Measurements from ENCODE around the gene PPP4R3C. TPM values are rescaled to one million over a fixed set of nuclear protein-coding genes. Genes with fewer than 3 reads are reported as not detected.
"Not testable (repeated sequence)": the region's sequence is repeated elsewhere in the genome, so short reads cannot be mapped to it uniquely, and the experiment has no call there.

The PPP4R3C gene
- total RNA-seq (2014; rRNA removed; shearing (Covaris generic); ENCODE audit: low replicate concordance), result not detected in 2 replicates

- Histone ChIP-seq H3K27me3 (no peaks in the 10 kb centered on the region), H3K4me3 (no peak within 1 kb of the TSS), H3K36me3 (no peaks in the 10 kb centered on the region), H3K9me3 (no peaks in the 10 kb centered on the region)
- no peak for DNase-seq
Observed at GRCh38 chrX:27463187-27463586, at the start of gene PPP4R3C. Gene PPP4R3C (minus strand): TSS chrX:27463341. CDS start chrX:27463296, 45 bp downstream.

- no peaks in the 10 kb centered on the region for H3K27me3 ChIP-seq
- no peak for DNase-seq
- no peaks in the 10 kb centered on the region for H3K9me3 ChIP-seq
Observed at GRCh38 chrX:27491397-27491796, 28.3 kb upstream of the PPP4R3C start.

GRCh38 chrX:27466051-27466450 lies 2.9 kb upstream of the PPP4R3C start:
- DNase-seq, result no peak

More at GRCh38 chrX:27491397-27491796, 28.3 kb upstream of the PPP4R3C start:
- H3K4me3 ChIP-seq, result no peak overlapping the region
- no peaks in the 10 kb centered on the region for H3K36me3 ChIP-seq

GRCh38 chrX:27465036-27465435 lies 1.9 kb upstream of the PPP4R3C start:
- no peak for DNase-seq
- H3K36me3 ChIP-seq, result no peaks in the 10 kb centered on the region
- H3K9me3 ChIP-seq, result no peaks in the 10 kb centered on the region
- H3K4me3 ChIP-seq, result no peak overlapping the region
- H3K27me3 ChIP-seq, result no peaks in the 10 kb centered on the region

More at GRCh38 chrX:27466051-27466450, 2.9 kb upstream of the PPP4R3C start:
- Histone ChIP-seq H3K4me3 (no peak overlapping the region), H3K27me3 (no peaks in the 10 kb centered on the region), H3K9me3 (no peaks in the 10 kb centered on the region), H3K36me3 (no peaks in the 10 kb centered on the region)

GRCh38 chrX:27459129-27459528 lies 4.0 kb downstream of the PPP4R3C start:
- not testable (repeated sequence) for H3K36me3 ChIP-seq, DNase-seq, H3K4me3 ChIP-seq, H3K27me3 ChIP-seq, H3K9me3 ChIP-seq

GRCh38 chrX:27458544-27458943 lies 4.6 kb downstream of the PPP4R3C start:
- H3K36me3 ChIP-seq, H3K9me3 ChIP-seq, DNase-seq, H3K27me3 ChIP-seq, H3K4me3 ChIP-seq: not testable (repeated sequence)

- Histone ChIP-seq H3K27me3 (no peaks in the 10 kb centered on the region), H3K36me3 (no peaks in the 10 kb centered on the region), H3K9me3 (no peaks in the 10 kb centered on the region), H3K4me3 (no peak overlapping the region)
- no peak for DNase-seq
Observed at GRCh38 chrX:27451324-27451723, 11.8 kb downstream of the PPP4R3C start.

- Histone ChIP-seq H3K4me3 (no peak overlapping the region), H3K36me3 (no peaks in the 10 kb centered on the region), H3K27me3 (no peaks in the 10 kb centered on the region), H3K9me3 (no peaks in the 10 kb centered on the region)
- DNase-seq, result no peak
Observed at GRCh38 chrX:27446423-27446822, 16.7 kb downstream of the PPP4R3C start.

- no peaks in the 10 kb centered on the region for H3K36me3 ChIP-seq
- DNase-seq, result no peak
Observed at GRCh38 chrX:27445438-27445837, 17.7 kb downstream of the PPP4R3C start.

GRCh38 chrX:27444093-27444908 lies 18.8 kb downstream of the PPP4R3C start:
- Histone ChIP-seq H3K27me3 (no peaks in the 10 kb centered on the region), H3K9me3 (no peaks in the 10 kb centered on the region), H3K4me3 (no peak overlapping the region), H3K36me3 (no peaks in the 10 kb centered on the region)
- DNase-seq, result no peak

More at GRCh38 chrX:27445438-27445837, 17.7 kb downstream of the PPP4R3C start:
- no peaks in the 10 kb centered on the region for H3K27me3 ChIP-seq
- no peak overlapping the region for H3K4me3 ChIP-seq
- H3K9me3 ChIP-seq, result no peaks in the 10 kb centered on the region

GRCh38 chrX:27442392-27442791 lies 20.7 kb downstream of the PPP4R3C start:
- not testable (repeated sequence) for H3K4me3 ChIP-seq, H3K36me3 ChIP-seq, H3K9me3 ChIP-seq, H3K27me3 ChIP-seq
- peak; percentile 33 for DNase-seq

- H3K27me3 ChIP-seq, result no peaks in the 10 kb centered on the region
- no peaks in the 10 kb centered on the region for H3K36me3 ChIP-seq
- no peaks in the 10 kb centered on the region for H3K9me3 ChIP-seq
- no peak overlapping the region for H3K4me3 ChIP-seq
- no peak for DNase-seq
Observed at GRCh38 chrX:27439771-27440170, 23.4 kb downstream of the PPP4R3C start.

GRCh38 chrX:27438937-27439336 lies 24.2 kb downstream of the PPP4R3C start:
- Histone ChIP-seq H3K27me3 (no peaks in the 10 kb centered on the region), H3K4me3 (no peak overlapping the region), H3K9me3 (no peaks in the 10 kb centered on the region), H3K36me3 (no peaks in the 10 kb centered on the region)
- no peak for DNase-seq

- DNase-seq, result no peak
- H3K36me3 ChIP-seq, result no peaks in the 10 kb centered on the region
- no peaks in the 10 kb centered on the region for H3K9me3 ChIP-seq
- H3K27me3 ChIP-seq, result no peaks in the 10 kb centered on the region
- H3K4me3 ChIP-seq, result no peak overlapping the region
Observed at GRCh38 chrX:27435031-27435430, 28.1 kb downstream of the PPP4R3C start.

Other genes with a start within 250 kb of the PPP4R3C start
- not detected in 2 replicates for gene DCAF8L2, start 127.0 kb upstream of the PPP4R3C start, total RNA-seq (2014; rRNA removed; shearing (Covaris generic); ENCODE audit: low replicate concordance)

All from MG63 (cell line).